ENCODE measurements around the gene BUD13.

- TF ChIP-seq CTCF (IDR thresholded peaks at IDR 0.05 in 4 of 5, conservative IDR thresholded peaks at IDR 0.05 in 1 of 5): no peak
- no peak for TF ChIP-seq POLR2A (IDR thresholded peaks at IDR 0.05)
Observed at GRCh38 chr11:116793772-116794097, 20.9 kb upstream of the BUD13 start.

Measured in gastrocnemius medialis (tissue), 4 donors.